Breast epithelium (tissue), 4 donors: ENCODE data around the gene BEST2. TPM values are rescaled to one million over a fixed set of nuclear protein-coding genes. Genes with fewer than 3 reads are reported as not detected.

ENCODE experiments used
- DNase-seq, 2 donors: peaks; one replicate each; pipeline ENCODE4 v3.0.0-alpha.2; 2019; ENCODE audit warnings: low spot score in 2 of 2
- H3K27ac ChIP-seq, 2 donors: fragments of 200-600 bp; sonication (generic) in 1 of 2; one replicate each; pipeline ENCODE4 v1.5.1; 2016 to 2019; ENCODE audit warnings: mild to moderate bottlenecking in 1 of 2
- H3K27me3 ChIP-seq, 2 donors: fragments of 200-600 bp; sonication (generic) in 1 of 2; one replicate each; pipeline versions ENCODE4 v1.5.1 to v1.6.0; 2017 to 2019; ENCODE audit warnings: control low read depth in 1 of 2, mild to moderate bottlenecking in 1 of 2
- H3K36me3 ChIP-seq: fragments of 200-600 bp; one replicate; pipeline ENCODE4 v1.5.1; 2019
- H3K4me1 ChIP-seq, 2 donors: fragments of 200-600 bp; sonication (generic); one replicate each; pipeline ENCODE4 v1.5.1; 2016 to 2019; ENCODE audit warnings: control low read depth in 1 of 2
- H3K4me3 ChIP-seq, 3 donors: fragments of 200-600 bp; sonication (generic); 1 replicate in 2 of 3; 2 replicates in 1 of 3; pipeline ENCODE4 v1.5.1; 2016 to 2019; ENCODE audit warnings: mild to moderate bottlenecking in 3 of 3, moderate library complexity in 2 of 3
- H3K9me3 ChIP-seq, 2 donors: fragments of 200-600 bp; sonication (generic) in 1 of 2; one replicate each; pipeline ENCODE4 v1.5.1; 2016 to 2019; ENCODE audit warnings: control low read depth in 1 of 2
- POLR2A ChIP-seq: fragments of 450-650 bp; IDR thresholded peaks from one replicate; pipeline ENCODE4 v1.6.1; 2016; ENCODE audit warnings: antibody characterized with exemption, mild to moderate bottlenecking, moderate library complexity
- POLR2AphosphoS5 ChIP-seq, 3 donors: sonication (generic); formaldehyde crosslinking; IDR thresholded peaks; one replicate each; pipeline ENCODE4 v1.6.1; 2017; ENCODE audit warnings: antibody characterized with exemption in 3 of 3
- intact Hi-C: fragments of 100-400 bp; cut with DNase I; formaldehyde crosslinking; loops from one replicate; pipeline ENCODE4 v1.15.1; 2023; ENCODE audit warnings: low total_unique reads
- total RNA-seq, 3 donors: library from RNA; depleted of rRNA; stranded (reverse); fragments of >200 nt; gene quantifications; one replicate each; pipeline ENCODE4 v1.1.0, GENCODE V29; 2016
- TF ChIP-seq, protein P1 (sequence below), 3 donors: fragments of 450-650 bp; IDR thresholded peaks; one replicate each; pipeline ENCODE4 v1.5.1; 2016 to 2017; ENCODE audit warnings: antibody characterized with exemption in 3 of 3, mild to moderate bottlenecking in 3 of 3, moderate library complexity in 3 of 3

Gene BEST2
- total RNA-seq, 3 donors from 2014 or later = not detected

DNA sequence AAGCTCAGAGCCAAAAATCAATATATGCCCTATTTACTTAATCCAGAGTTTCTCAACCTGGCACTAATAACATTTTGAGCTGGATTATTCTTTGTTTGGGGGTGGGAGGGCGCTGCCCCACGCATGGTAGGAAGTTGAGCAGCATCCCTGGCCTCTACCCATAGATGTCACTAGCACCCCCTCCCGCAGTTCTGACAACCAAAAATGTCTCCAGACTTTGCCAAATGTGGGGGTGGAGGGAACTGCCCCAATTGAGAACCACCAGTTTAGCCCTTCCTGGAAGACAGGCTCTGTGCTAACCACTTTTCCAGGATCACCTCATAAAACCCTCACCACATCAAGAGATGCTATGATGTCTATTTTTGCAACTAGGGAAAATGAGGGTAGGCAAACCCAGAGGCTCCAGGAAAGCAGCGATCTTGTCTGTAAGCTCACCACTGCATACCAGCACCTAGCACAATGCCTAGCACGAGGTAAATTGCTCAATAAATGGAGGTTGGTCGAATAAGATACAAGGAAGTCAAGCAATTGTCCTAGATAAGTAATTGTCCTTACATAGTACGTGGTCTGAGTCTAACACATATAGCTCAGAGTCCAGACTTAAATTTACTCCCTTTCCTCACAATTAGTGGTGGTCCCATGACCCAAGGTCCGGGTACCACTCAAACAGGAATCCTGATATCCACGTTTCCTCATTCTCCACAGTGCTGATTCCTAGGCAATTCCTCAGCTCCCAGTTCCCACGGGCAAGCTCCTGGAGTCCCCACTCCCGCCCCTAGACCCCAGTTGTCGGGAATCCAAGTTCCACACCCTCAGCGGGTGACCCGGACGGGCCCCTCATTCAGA, 18.0 kb upstream of the BEST2 start:
- Histone ChIP-seq H3K4me1 (peaks cover 6 to 21% of the 10 kb centered on the region in 2 donors), H3K27ac (peak overlapping the region; percentile 95), H3K4me3 (peak overlapping the region; percentile 93 to 98 (median 94)), H3K9me3 (no peaks in the 10 kb centered on the region), H3K27me3 (no peaks in the 10 kb centered on the region), H3K36me3 (peaks cover 9% of the 10 kb centered on the region)
- intact Hi-C loops = no loop called here
- no peak for DNase-seq
- TF ChIP-seq, protein P1, sequence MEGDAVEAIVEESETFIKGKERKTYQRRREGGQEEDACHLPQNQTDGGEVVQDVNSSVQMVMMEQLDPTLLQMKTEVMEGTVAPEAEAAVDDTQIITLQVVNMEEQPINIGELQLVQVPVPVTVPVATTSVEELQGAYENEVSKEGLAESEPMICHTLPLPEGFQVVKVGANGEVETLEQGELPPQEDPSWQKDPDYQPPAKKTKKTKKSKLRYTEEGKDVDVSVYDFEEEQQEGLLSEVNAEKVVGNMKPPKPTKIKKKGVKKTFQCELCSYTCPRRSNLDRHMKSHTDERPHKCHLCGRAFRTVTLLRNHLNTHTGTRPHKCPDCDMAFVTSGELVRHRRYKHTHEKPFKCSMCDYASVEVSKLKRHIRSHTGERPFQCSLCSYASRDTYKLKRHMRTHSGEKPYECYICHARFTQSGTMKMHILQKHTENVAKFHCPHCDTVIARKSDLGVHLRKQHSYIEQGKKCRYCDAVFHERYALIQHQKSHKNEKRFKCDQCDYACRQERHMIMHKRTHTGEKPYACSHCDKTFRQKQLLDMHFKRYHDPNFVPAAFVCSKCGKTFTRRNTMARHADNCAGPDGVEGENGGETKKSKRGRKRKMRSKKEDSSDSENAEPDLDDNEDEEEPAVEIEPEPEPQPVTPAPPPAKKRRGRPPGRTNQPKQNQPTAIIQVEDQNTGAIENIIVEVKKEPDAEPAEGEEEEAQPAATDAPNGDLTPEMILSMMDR (IDR thresholded peaks at IDR 0.05) = no peak
- no peak for TF ChIP-seq POLR2A

GRCh38 chr19:12736995-12737834, 14.4 kb upstream of the BEST2 start, which contains the start of gene GET3:
Gene GET3 (plus strand): TSS chr19:12737497. CDS start chr19:12737506, 9 bp downstream.
- H3K36me3 ChIP-seq = no peaks in the 10 kb centered on the region
- peak within 1 kb of the TSS; percentile 78 to 95 (median 89) for H3K4me3 ChIP-seq
- DNase-seq = peak; percentile 77 to 99
- TF ChIP-seq POLR2AphosphoS5 (IDR thresholded peaks at IDR 0.05) = peak; percentile 57 to 88 (median 70)
- peak; percentile 30 for TF ChIP-seq POLR2A
- TF ChIP-seq, protein P1 (IDR thresholded peaks at IDR 0.05) = peak; percentile 50 to 64 (median 61)
- no peaks in the 10 kb centered on the region for H3K27me3 ChIP-seq
- peaks cover 6 to 21% of the 10 kb centered on the region in 2 donors for H3K4me1 ChIP-seq
- intact Hi-C loops = no loop called here
- H3K27ac ChIP-seq = peak within 1 kb of the TSS; percentile 92
- no peaks in the 10 kb centered on the region for H3K9me3 ChIP-seq

DNA sequence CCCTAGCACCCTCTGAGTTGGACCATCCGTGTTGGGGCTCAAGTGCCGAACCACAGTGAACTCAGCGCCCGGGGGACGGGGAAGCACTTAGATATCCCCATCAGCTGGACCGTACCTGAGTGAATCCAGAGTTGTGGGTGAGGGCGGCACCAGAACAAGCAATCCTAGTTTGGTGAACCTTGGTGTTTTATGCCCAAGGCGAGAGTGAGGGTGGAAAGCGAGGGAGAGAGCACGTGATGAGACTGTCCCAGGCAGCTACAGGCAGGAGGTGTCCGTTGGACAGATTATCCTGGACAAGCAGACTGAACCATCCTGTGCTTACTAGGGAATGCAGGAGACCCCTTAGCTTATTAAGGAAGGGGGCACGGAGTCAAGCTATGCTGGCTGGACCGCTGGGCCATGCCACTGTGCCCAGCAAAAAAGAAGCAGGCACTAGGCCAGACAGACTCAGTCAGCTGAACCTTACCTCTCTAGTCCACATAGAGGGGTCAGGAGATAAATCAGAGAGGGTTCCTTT, 13.7 kb upstream of the BEST2 start:
- Histone ChIP-seq H3K27ac (peak overlapping the region; percentile 92), H3K4me3 (peak overlapping the region; percentile 78 to 95 (median 89)), H3K4me1 (peaks cover 5 to 19% of the 10 kb centered on the region in 2 donors), H3K27me3 (no peaks in the 10 kb centered on the region), H3K9me3 (no peaks in the 10 kb centered on the region), H3K36me3 (no peaks in the 10 kb centered on the region)
- DNase-seq = no peak
- TF ChIP-seq POLR2A (no peak), POLR2AphosphoS5 (IDR thresholded peaks at IDR 0.05) (no peak)
- TF ChIP-seq, protein P1 (IDR thresholded peaks at IDR 0.05) = no peak
- intact Hi-C loops = no loop called here

DNA sequence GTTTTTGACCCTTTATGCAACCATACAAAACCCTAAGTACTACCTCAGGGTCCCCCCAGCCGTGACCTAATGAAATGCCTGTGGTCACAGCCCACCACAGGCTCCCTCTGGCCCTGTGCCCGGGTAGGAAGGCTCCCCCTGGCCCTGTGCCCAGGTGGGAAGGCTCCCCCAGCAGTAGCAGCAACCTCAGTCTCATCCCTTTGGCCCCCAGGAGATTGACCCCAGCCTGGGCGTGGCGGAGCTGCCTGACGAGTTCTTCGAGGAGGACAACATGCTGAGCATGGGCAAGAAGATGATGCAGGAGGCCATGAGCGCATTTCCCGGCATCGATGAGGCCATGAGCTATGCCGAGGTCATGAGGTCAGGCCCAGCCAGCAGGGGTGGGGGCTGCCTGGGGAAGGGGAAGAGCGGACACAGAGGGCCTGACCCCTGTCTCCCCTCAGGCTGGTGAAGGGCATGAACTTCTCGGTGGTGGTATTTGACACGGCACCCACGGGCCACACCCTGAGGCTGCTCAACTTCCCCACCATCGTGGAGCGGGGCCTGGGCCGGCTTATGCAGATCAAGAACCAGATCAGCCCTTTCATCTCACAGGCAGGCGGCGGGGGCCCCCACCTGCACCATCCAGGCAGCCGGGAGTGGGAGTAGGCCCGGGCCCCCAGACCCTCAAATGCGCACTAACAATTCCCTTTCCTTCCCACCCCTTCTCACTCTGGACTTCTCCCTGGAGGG, 6.3 kb upstream of the BEST2 start:
- no peak for DNase-seq
- TF ChIP-seq POLR2AphosphoS5 (IDR thresholded peaks at IDR 0.05) (no peak), POLR2A (no peak)
- TF ChIP-seq, protein P1 (IDR thresholded peaks at IDR 0.05) = no peak
- Histone ChIP-seq H3K4me3 (no peak overlapping the region), H3K9me3 (peaks cover 0 to 11% of the 10 kb centered on the region in 2 donors), H3K4me1 (no peaks in the 10 kb centered on the region), H3K36me3 (no peaks in the 10 kb centered on the region), H3K27ac (no peak overlapping the region), H3K27me3 (peaks cover 0 to 4% of the 10 kb centered on the region in 2 donors)
- intact Hi-C loops = no loop called here
